ENCODE results near the gene MRTFA.
"Not testable (repeated sequence)": the region's sequence is repeated elsewhere in the genome, so short reads cannot be mapped to it uniquely, and the experiment has no call there.

MRTFA gene

DNA sequence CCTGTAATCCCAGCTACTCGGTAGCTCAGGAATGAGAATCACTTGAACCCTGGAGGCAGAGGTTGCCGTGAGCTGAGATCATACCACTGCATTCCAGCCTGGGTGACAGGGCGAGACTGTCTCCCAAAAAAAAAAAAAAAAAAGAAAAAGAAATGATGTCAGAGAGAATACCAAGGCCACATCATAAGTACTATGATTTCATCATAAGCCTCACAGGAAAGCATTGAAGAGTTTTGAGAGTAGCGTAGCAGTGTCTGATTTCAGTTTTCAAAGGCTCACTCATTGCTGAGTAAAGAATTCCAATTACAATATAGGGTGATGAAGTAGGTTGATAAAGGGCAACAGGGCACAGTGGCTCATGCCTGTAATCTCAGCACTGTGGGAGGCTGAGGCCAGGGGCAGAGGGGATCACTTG, 88.8 kb downstream of the MRTFA start:
- no peak for DNase-seq

DNA sequence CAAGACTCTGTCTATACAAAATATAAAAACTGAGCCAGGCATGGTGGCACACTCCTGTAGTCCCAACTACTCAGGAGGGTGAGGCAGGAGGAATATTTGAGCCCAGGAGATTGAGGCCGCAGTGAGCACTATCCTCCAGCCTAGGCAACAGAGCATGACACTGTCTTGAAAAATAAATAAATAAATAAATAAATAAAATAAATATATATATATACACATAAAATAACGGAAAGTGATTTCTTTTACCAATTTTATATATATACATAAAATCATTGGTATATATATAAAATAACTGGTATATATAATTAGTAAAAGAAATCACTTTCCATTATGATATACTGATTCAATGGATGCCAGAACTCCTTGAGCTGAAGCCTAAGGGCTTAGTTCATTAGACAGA, 91.8 kb downstream of the MRTFA start:
- DNase-seq: no peak

DNA sequence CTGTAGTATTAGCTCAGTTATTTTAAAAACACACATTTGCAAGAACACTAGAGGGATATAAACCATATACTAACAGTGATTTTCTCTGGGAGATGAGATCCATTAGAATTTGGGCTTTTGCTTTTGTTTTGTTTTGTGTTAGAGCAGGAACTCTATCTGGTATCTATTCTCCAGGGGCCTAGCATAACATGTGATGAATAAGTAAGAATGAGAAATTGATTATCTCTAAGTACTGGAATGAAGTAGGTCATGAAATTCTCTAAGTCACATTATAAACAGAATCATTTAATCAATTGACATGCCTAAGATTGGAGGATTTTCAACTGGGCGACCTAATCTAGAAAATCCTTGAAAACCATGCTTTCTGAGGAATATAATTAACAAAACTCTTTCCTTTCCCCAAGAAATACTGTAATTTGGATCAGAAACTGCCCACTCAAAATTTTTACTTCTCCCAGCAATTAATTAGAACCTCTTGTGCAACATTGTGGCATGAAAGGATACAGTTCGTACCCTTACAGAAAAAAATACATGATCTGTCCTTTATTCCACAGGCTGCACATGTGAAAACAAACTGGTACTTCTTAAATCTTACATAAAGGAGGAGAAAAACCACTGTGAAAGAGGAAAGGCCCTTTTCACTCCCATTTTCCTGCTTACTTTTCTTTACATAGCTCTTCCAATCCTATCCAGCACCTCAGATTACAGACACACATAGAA, 93.5 kb downstream of the MRTFA start:
- DNase-seq: no peak

DNA sequence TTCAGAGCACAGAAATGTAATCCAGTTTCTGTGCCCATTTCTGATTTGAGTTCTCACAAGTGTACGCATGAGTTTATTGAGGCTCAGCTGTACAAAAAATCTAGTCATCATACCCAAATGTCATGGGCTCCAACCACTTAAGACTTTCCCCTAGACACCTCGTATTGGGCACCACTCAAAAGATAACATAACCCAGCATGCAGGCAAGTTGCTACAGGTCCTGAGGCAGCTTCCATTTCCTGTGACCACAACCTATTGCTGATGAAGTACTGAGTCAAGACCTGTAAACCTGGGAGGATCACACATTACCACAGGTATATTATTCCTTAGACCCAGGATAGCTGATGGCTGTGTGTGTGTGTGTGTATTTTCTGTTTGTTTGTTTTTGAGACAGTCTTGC, 95.2 kb downstream of the MRTFA start:
- no peak for DNase-seq

DNA sequence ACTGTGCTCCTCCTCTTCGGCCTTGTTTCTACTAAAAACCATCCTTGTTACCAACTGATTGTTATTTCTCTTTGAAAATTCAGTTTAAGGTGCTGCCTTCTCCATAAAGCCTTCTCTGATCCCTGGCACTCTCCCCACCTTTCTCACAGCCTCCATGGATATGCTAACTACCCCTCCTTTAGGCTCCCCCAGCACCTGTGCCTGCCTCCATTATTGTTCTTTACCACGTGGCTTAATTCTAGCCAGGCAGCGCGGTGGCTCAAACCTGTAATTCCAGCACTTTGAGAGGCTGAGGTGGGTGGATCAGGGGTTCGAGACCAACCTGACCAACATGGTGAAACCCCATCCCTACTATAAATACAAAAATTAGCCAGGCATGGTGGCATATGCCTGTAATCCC, 96.3 kb downstream of the MRTFA start:
- DNase-seq: no peak

DNA sequence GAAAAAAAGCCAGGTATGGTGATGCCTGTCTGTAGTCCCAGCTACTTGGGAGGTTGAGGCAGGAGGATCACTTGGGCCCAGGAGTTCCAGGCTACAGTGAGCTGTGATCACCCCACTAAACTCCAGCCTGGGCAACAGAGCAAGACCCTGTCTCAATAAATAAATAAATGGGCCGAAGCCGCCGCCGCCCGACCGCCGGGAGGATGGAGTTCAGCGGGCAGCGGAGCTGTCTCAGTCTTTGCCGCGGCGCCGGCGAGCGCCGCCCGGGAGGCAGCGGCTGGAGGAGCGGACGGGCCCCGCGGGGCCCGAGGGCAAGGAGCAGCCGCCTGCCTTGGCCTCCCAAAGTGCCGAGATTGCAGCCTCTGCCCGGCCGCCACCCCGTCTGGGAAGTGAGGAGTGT, 100.4 kb downstream of the MRTFA start:
- not testable (repeated sequence) for DNase-seq

DNA sequence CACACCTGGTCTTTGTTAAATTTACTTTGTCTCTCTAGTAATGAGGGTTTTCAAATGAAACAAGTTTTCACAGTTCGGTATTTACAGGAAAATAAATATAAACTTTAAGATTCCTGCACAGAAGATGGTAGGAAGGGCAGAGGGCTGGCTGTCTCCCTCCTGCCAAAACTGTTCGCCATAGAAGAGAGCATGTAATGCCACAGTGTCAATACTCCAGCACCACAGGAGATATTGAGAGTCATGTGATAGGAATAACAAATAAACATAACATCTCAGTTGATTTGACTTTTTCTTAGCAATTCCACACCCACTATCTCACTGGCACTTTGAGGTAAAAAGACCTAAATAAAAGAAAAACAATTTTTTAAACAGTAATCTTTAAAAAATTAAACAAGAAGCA, 100.9 kb downstream of the MRTFA start:
- DNase-seq: no peak

DNA sequence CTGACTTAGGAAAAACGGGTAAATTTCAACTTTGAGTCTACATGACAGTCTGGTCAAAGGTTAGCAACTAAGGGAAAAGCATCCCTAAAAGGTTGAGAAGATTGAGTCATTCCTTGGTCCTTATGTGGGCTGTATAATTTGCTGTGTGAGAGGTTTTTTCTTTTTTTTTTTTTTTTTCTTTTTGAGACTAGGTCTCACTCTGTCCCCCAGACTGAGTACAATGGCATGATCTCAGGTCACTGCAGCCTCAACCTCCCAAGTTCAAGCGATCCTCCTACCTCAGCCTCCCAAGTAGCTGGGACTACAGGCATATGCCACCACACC, 101.4 kb downstream of the MRTFA start:
- no peak for DNase-seq

DNA sequence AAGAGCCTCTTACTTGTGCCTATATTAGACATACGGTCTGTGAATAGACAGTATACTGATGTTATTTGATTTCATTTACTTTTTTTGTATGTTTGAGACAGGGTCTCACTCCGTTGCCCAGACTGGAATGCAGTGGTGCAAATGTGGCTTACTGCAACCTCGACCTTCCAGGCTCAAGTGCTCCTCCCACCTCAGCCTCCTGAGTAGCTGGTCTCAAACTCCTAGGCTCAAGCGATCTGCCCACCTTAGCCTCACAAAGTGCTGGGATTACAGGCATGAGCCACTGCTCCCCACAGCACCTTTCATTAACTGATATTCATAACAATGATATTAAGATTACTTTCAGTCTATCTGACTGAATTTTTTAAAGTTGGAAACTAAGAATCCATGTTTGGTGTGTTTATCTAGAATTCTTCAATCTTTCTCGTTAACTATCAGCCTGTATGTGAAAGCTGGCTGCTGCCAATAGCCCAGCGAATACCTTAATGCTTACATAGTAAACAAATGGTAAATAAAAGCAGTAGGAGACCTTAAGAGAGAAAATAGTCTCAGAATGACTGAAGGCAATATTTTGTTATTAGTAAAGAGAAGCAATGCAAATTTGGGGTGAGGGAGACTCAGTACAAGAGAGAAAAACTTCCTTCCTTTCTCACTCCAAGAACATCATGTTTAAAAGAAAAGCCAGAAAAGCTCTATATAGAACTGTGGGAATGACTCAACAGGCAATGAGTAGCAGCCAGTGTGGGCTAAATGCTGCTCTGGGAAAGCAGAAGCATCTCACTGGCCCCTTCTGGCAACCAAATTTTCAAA, 101.9 kb downstream of the MRTFA start:
- peak; percentile 85 to 95 (median 95) for DNase-seq

DNA sequence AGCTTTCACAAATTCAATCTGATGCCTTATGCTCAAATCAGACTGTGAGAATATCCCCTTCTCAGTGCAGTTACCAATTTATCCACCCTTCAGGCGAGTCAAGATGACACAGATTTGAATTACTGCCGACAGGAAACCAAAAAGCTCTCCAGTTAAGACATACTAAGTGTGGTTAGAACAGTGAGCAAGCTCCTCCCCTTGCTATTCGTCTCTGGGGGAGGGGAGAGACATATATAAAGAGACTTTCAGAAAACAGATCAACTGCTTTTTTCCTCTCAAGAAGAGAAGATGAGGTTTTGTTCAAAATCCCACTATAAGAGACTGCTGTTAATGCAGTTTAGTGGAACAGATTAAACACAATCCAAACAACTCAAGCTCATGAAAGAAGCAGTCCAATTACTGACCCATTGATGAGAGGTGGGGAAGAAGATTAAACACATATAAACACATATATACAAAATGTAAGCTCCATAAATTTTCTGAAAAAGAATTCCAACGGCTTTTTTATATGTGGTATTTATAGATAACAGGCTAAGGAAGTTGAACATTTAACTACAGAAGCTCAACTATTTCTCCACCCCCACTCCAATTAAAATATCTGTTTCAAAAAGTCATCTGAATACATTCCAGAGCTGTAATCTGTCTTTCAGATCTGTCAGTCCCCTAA, 102.7 kb downstream of the MRTFA start:
- peak; percentile 64 to 82 (median 77) for DNase-seq

DNA sequence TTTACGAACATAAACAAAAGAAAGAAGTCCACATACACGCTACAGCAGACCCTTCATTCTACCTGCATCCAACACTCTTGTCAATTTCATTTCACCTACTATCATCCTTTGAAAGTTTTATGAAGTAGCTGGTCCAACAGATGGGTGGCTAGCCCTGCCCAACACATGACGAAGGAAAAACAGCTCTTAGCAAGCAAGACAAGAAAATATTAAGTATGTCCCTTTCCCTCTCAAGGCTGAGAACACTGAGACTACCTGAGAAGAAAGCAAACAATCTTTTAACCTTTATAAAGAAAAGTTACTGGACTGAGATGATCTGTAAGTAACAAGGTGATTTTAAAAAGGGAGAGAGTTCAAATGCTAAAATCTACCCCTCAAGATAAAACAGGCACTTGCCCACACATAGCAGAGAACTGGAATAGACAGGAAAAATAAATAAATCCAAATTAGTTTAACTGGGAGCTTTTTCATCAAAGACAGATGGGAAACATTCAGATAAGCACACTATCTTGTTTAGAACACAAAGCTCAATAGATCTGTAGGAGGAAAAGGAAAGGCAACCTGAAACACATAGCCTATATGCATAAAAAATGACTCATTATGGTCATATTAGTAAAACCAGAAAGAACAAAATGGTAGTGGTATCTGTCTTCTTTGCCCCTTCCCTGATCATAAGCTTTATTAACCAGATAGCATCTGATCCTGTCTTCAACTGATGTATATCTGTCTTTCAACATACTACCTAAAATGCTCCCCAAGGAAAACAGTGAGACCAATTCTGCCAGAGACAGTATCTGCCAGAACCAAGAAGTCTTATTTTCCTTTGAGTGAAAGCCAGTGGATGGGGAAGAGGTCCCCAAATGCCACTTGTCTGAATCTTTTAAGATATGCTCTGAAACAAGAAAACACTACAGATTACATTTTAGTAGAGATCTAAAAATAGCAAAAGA, 104.3 kb downstream of the MRTFA start:
- peak in 1 of 3 donors; percentile 30 for DNase-seq

DNA sequence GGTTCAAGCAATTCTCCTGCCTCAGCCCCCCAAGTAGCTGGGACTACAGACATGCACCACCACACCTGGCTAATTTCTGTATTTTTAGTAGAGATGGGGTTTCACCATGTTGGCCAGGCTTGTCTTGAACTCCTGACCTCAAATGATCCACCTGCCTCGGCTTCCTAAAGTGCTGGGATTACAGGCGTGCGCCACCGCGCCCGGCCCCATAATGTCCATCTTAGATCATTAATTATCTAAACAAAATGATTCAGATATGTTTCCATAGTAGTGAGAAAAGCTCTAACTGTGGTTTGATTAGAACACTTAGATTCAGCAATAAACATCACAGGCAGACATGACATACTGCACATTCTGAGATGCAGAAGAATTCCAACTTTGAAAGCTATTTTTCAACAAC, 106.1 kb downstream of the MRTFA start:
- DNase-seq: not testable (repeated sequence)

DNA sequence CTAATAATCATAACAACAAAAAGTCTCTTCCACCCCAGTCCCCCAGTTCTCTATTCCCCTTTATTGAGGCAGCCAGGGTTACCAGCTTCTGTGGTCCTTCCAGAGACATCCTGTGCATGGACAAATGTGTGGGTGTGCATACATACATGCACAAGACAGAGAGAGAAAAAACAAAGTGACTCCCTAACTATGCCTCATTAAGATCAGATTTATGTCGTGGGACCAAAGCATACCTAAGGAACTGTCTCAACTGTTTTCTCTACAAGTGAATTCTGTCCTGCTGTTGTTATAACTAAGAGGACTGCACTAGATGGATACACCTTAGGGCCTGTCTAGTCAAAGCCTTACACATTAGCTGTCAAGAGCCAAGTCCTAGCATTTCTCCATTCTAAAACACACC, 106.7 kb downstream of the MRTFA start:
- DNase-seq: no peak

DNA sequence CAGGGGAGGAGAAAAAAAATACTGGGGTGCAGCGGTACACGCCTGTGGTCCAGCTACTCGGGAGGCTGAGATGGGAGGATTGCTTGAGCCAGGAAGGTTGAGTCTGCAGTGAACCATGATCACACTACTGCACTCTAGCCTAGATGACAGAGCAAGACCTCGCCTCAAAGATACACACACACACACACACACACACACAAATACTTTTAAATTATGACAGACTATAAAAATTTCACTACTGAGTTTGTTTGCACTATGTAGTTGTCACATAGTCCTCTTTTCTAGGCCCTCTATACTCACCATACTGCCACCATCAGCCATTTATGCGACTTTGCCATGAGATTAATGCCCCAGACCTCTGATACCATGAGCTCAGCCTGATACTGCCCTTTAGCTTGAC, 109.6 kb downstream of the MRTFA start:
- no peak for DNase-seq

DNA sequence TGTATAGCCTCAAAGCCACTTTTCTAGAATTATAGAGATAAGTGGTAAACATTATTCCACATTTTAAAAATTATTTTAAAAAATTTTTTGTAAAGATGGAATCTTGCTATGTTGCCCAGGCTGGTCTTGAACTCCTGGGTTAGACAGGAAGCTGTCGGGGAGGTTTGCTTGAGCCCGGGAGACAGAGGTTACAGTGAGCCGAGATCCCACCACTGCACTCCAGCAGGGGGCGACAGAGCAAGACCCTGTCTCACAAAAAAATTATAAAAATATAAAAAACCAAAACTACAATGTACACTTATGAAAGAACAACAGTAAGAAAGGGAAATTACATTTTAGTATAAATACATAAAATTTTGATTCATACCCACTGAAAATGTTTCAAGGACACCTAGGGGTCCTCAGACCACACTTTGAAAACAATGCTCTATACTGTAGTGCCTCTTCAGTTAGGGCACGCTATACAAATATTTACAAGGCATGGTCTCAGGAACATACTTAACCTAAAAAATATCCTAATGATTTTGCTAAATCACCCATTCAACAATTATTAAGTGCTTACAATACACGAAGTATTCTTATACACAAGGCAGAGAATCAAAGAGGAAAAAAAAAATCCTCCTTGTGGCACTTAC, 111.2 kb downstream of the MRTFA start:
- DNase-seq: peak; percentile 67 to 80 (median 71)

DNA sequence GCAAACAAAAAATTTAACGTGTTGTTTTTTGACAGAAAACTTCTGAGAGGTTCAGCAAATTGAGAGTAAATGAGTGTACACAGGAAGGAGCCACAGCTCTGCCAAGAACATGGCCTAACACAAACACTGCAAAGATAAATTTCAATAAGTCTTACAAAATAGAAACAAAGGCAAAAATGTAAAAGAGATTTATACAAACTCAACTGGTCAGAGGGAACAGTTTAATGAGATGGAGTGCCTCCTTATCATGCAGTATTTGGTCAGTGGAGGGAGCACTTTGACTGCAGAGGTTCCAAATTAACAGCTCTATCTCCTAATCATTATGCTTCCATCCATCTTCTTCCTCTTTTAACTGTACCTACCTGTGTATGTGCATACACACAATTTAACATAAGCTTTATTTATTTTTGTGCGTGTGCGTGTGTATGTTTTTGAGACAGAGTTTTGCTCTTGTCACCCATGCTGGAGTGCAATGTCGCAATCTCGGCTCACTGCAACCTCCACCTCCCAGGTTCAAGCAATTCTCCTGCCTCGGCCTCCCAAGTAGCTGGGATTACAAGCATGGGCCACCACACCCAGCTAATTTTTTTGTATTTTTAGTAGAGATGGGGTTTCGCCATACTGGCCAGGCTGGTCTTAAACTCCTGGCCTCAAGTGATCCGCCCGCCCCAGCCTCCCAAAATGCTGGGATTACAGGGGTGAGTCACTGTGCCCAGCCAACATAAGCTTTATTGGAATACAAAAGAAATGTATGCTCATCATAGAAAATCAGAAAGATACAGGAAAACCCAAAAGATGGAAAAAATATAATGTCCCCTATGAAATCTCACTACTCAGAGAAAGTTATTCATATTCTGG, 111.9 kb downstream of the MRTFA start:
- no peak for DNase-seq

DNA sequence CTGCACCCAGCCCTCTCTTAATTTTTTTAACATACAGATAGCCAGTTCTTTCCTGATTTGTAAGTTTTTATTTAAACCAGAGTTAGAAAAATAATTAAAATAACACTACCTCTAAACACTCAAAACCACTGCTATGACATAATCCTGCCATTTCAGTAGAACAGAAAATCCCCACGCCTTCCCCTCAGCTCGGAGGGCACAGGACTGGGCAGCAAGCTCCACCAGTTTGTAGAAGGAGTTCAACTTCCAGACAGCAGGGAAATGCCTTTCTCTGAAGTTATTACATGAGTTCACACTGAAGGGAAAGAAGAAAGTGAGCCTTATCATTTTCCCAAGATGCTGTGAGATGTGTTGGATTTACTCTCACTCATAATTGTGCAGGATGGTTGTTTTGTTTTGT, 114.4 kb downstream of the MRTFA start:
- DNase-seq: peak; percentile 54 to 68 (median 66)

DNA sequence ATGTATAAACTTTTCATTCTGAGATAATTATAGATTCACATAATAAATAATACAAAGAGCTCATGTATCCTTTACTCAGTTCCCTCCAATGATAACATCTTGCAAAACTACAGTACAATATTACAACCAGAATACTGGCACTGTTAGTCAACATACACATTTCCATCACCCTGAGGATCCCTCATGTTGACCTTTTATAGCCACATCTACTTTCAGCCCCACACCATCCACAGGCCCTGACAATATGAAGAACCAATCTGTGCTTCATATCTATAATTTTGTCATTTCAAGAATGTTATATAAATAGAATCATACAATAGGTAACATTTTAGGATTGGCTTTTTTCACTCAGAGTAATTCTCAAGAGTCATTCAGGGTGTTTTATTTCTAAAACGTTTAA, 115.5 kb downstream of the MRTFA start:
- DNase-seq: no peak

DNA sequence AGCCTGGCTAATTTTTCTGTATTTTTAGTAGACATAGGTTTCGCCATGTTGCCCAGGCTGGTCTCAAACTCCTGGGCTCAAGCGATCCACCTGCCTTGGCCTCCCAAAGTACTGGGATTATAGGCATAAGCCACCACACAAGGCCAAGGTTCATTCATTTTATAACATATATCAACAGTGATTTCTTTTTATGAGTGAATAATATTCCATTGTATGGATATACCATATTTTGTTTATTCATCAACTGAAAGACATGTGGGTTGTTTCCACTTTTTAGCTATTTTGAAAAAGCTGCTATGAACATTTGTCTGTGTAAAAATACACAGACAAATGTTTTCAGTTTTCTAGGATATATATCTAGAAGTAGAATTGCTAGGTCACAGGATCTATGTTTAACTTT, 116.0 kb downstream of the MRTFA start:
- no peak for DNase-seq

DNA sequence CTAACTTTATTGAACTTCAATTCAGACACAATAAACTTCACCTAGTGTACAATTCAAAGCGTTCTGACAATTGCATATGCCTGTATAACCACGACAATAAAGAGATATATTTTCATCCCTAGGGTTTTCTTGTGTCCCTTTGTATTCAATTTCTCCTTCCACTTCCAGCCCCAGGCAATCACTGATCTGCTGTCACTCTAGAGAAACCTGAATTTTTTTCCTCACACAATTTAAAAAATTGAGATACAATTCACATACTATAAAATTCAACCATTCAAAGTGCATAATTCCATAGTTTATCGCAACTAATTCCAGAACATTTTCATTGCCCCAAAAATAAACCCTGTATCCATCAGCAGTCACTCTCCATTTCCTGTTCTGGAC, 116.6 kb downstream of the MRTFA start:
- no peak for DNase-seq

DNA sequence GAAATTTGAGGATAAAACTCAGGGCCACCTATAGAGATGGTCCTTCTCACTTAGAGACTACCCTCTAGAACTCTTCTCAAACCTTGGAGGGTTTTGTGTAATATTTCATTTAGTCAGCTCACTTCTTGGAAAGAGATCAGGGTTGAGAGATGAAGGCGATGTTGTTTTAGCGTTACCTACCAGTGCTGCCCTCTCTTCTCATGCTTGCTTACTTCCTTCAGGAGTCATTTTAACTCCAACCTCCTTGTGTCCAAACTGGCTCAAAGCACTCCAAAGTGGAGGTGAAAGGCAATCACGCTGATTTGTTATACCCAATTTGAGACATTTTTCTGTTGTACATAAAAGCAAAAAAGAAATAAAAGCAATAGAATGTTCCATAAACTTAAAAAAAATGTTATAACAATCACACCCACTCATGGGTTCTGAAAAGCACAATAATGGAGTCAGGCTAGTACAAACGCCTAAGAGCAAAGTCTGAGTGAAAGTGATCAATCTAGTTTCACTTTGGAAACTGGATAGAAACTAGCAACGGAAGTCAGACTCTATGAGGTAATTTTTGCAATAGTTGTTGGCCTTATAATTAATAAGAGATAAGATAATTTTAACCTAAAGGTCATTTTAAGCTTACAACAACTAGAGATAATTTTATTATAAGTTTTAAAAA, 117.1 kb downstream of the MRTFA start:
- DNase-seq: peak; percentile 22 to 47 (median 43)

All from suppressor macrophage treated with lipopolysaccharide for 1 hour (primary cell).